ENCODE data around the gene TTC23.

DNA sequence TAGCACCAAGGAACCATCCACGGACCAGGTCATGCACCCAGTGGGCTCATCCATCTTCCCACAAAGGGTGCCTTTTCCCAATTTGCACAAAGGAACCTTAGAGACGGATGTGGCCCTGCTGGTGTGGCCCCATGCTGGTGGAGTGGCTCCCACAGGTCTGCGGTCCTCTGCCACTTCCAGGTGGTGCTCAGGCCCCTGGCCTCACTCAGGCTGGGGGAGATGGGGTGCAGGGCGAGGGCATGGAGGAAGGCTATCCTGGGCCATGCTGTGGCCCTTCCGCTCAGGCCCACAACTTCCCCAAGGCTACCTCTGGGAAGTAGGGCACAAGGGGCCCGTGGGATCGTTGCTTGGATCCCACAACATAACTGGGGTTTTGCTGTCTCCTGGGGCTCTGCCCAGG, 149.7 kb downstream of the TTC23 start:
- TF ChIP-seq, protein P1, sequence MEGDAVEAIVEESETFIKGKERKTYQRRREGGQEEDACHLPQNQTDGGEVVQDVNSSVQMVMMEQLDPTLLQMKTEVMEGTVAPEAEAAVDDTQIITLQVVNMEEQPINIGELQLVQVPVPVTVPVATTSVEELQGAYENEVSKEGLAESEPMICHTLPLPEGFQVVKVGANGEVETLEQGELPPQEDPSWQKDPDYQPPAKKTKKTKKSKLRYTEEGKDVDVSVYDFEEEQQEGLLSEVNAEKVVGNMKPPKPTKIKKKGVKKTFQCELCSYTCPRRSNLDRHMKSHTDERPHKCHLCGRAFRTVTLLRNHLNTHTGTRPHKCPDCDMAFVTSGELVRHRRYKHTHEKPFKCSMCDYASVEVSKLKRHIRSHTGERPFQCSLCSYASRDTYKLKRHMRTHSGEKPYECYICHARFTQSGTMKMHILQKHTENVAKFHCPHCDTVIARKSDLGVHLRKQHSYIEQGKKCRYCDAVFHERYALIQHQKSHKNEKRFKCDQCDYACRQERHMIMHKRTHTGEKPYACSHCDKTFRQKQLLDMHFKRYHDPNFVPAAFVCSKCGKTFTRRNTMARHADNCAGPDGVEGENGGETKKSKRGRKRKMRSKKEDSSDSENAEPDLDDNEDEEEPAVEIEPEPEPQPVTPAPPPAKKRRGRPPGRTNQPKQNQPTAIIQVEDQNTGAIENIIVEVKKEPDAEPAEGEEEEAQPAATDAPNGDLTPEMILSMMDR (IDR thresholded peaks at IDR 0.05): no peak
- no peak for TF ChIP-seq POLR2A (IDR thresholded peaks at IDR 0.05)
